ENCODE results near the gene ATXN2L. TPM values are rescaled to one million over a fixed set of nuclear protein-coding genes. Genes with fewer than 3 reads are reported as not detected.

Gene ATXN2L
- polyA plus RNA-seq, 1 of the 3 experiments (the other 2 are of a cell fraction): 39.2 TPM

DNA sequence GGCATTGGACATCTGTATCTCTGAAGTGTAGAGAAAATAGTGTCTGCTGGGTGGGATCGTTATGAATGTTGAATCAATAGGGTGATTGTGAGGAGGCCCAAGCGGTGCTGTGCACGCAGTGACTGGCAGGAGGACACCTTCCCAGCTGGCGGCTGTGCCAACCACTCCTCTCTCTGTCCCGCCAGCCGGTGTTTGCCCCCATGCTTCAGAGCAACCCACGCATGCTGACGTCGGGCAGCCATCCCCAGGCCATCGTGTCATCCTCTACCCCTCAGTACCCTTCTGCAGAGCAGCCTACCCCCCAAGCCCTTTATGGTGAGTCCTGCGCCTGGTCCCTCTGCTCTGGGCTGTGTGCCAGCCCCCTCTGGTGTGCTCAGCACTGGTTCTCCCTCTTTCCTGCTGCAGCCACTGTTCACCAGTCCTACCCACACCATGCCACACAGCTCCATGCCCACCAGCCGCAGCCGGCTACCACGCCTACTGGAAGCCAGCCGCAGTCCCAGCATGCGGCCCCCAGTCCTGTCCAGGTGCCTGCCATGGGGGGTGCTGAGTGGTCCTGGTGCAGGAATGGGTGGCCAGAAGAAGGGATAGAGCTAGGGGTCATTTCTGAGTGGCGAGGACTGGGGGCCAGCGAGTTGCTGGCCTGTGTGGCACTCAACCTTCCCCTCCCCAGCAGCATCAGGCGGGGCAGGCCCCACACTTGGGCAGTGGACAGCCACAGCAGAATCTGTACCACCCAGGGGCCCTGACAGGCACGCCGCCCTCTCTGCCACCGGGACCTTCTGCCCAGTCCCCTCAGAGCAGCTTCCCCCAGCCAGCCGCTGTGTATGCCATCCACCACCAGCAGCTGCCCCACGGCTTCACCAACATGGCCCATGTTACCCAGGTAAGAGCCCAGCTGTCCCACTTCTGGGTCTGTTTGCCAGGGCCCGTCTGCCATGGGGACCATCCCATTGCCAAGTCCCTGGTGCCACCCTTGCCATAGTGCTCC is 12.4 kb downstream of the ATXN2L start (continued):
- TF ChIP-seq, protein P1, sequence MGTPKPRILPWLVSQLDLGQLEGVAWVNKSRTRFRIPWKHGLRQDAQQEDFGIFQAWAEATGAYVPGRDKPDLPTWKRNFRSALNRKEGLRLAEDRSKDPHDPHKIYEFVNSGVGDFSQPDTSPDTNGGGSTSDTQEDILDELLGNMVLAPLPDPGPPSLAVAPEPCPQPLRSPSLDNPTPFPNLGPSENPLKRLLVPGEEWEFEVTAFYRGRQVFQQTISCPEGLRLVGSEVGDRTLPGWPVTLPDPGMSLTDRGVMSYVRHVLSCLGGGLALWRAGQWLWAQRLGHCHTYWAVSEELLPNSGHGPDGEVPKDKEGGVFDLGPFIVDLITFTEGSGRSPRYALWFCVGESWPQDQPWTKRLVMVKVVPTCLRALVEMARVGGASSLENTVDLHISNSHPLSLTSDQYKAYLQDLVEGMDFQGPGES (IDR thresholded peaks at IDR 0.05; ENCODE audit: low read depth, low read length): no peak
- TF ChIP-seq MEF2A (IDR thresholded peaks at IDR 0.05; ENCODE audit: borderline replicate concordance, low read depth) (no peak), ELF1 (IDR thresholded peaks at IDR 0.05) (no peak)
- TF ChIP-seq, protein P2, sequence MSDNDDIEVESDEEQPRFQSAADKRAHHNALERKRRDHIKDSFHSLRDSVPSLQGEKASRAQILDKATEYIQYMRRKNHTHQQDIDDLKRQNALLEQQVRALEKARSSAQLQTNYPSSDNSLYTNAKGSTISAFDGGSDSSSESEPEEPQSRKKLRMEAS (IDR thresholded peaks at IDR 0.05; ENCODE audit: low read depth): no peak

DNA sequence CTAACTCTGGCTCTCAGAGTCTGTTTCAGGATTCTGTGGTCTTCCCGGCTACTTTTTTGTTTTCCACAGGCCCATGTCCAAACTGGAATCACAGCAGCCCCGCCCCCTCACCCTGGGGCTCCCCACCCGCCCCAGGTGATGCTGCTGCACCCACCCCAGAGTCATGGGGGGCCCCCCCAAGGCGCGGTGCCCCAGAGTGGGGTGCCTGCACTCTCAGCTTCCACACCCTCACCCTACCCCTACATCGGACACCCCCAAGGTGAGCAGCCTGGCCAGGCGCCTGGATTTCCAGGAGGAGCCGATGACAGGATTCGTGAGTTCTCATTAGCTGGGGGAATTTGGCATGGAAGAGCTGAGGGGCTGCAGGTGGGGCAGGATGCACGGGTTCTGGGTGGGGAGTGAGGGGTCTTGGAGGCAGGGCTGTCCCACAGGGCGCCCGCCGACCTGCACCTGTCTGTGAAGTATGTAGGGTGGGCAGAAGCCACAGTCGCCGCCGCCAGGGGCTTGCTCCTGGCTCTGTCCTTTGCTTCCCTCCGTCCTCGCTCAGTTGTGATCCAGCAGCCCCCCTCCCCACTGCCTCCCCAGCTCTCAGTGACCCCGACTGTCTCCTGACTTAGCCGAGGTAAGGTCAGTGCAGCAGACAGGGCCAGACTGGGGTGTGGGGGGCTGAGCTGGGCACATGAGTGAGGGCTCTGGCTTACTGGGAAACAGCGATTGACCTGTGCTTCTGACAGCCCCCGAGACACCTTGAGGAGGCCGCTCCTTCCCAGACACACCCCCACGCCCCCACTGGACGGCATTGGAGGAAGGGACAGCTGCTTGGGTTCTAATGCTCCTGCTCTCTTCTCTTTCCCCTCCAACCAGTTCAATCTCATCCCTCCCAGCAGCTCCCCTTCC is 13.3 kb downstream of the ATXN2L start:
- no peak for DNase-seq
- Histone ChIP-seq H3K4me3 (ENCODE audit: low read depth in 2 of 2, low read length in 1 of 2) (no peak overlapping the region), H3K9ac (no peak overlapping the region), H2AFZ (ENCODE audit: low read depth) (no peak overlapping the region), H4K20me1 (ENCODE audit: insufficient read depth) (peaks cover 4% of the 10 kb centered on the region; the same call in 1 of the 2 replicates), H3K9me2 (no peaks in the 10 kb centered on the region), H3K9me3 (no peaks in the 10 kb centered on the region), H3F3A (replicated peaks; ENCODE audit: insufficient read depth) (peaks cover 34% of the 10 kb centered on the region), H3K27me3 (ENCODE audit: insufficient read depth) (no peaks in the 10 kb centered on the region), H3K4me2 (no peak overlapping the region), H3K4me1 (ENCODE audit: control insufficient read depth in 1 of 2, insufficient read depth in 2 of 2, low read depth in 1 of 2, low read length in 1 of 2) (no peaks in the 10 kb centered on the region), H3K36me3 (replicated peaks in 1 of 2; ENCODE audit: control insufficient read depth in 1 of 2, insufficient read depth in 2 of 2, low read length in 1 of 2) (peaks cover 36 to 57% of the 10 kb centered on the region in 2 experiments), H3K79me2 (ENCODE audit: insufficient read depth) (peaks cover 20% of the 10 kb centered on the region; the same call in 1 of the 2 replicates), H3K27ac (ENCODE audit: low read depth in 2 of 2, low read length in 1 of 2) (no peak overlapping the region)
- ChIA-PET CTCF (no interaction called here), POLR2A (interaction anchor here (1.1 to 2.7 kb wide), 5 partner anchors 9 to 14 kb away, joined by 3 to 8 read pairs (median 6); partner anchors contain the start of genes ATXN2L and TUFM)
- 95% methylated on average over 18 of the region's 25 CpGs for WGBS (ENCODE audit: low lambda C conversion rate)
- TF ChIP-seq, protein P3, sequence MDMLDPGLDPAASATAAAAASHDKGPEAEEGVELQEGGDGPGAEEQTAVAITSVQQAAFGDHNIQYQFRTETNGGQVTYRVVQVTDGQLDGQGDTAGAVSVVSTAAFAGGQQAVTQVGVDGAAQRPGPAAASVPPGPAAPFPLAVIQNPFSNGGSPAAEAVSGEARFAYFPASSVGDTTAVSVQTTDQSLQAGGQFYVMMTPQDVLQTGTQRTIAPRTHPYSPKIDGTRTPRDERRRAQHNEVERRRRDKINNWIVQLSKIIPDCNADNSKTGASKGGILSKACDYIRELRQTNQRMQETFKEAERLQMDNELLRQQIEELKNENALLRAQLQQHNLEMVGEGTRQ (IDR thresholded peaks at IDR 0.05; ENCODE audit: borderline replicate concordance, low read depth, low read length): no peak
- TF ChIP-seq RXRA (IDR thresholded peaks at IDR 0.05; ENCODE audit: borderline replicate concordance, low read depth) (no peak), MXI1 (IDR thresholded peaks at IDR 0.05; ENCODE audit: low read depth, low read length) (no peak)

DNA sequence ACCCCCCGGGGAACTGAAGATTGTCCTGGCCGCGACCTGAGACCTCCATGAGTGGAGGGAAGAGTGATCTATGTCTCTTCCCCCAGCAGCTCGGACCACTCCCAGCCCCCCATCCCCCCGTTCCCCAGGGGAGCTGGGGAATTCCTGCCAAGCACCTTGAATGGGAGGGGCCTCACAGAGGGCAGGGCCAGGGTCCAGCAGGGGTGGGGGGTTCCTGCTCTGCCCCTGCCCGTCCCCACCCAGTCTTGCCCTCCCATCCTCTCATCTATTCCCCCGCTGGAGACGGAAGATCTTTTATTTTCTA is 13.9 kb downstream of the ATXN2L start:
- H3F3A ChIP-seq (replicated peaks; ENCODE audit: insufficient read depth): peaks cover 39% of the 10 kb centered on the region
- no peak overlapping the region for H3K9ac ChIP-seq
- H2AFZ ChIP-seq (ENCODE audit: low read depth): no peak overlapping the region
- H3K4me2 ChIP-seq: no peak overlapping the region
- peaks cover 18% of the 10 kb centered on the region; the same call in 1 of the 2 replicates for H3K79me2 ChIP-seq (ENCODE audit: insufficient read depth)
- POLR2A ChIA-PET: interaction anchor here (1.1 to 2.7 kb wide), 2 partner anchors 9 kb away, joined by 6 to 8 read pairs; partner anchors contain the start of gene TUFM
- DNase-seq: no peak
- peaks cover 30 to 51% of the 10 kb centered on the region in 2 experiments for H3K36me3 ChIP-seq (replicated peaks in 1 of 2; ENCODE audit: control insufficient read depth in 1 of 2, insufficient read depth in 2 of 2, low read length in 1 of 2)
- WGBS (ENCODE audit: low lambda C conversion rate): 93% methylated on average over 8 of the region's 8 CpGs
- no peaks in the 10 kb centered on the region for H3K9me2 ChIP-seq
- no peak overlapping the region for H3K27ac ChIP-seq (ENCODE audit: low read depth in 2 of 2, low read length in 1 of 2)
- H4K20me1 ChIP-seq (ENCODE audit: insufficient read depth): peaks cover 4% of the 10 kb centered on the region; the same call in 1 of the 2 replicates
- H3K4me1 ChIP-seq (ENCODE audit: control insufficient read depth in 1 of 2, insufficient read depth in 2 of 2, low read depth in 1 of 2, low read length in 1 of 2): no peaks in the 10 kb centered on the region
- H3K4me3 ChIP-seq (ENCODE audit: low read depth in 2 of 2, low read length in 1 of 2): no peak overlapping the region
- no peaks in the 10 kb centered on the region for H3K9me3 ChIP-seq
- H3K27me3 ChIP-seq (ENCODE audit: insufficient read depth): no peaks in the 10 kb centered on the region
- CTCF ChIA-PET: no interaction called here
- no peak for TF ChIP-seq MEF2A (IDR thresholded peaks at IDR 0.05; ENCODE audit: borderline replicate concordance, low read depth)
- TF ChIP-seq SIN3A (IDR thresholded peaks at IDR 0.05; ENCODE audit: borderline replicate concordance, low read depth, low read length): no peak
- no peak for TF ChIP-seq NFIC (IDR thresholded peaks at IDR 0.05; ENCODE audit: borderline replicate concordance)
- no peak for TF ChIP-seq FOXM1 (IDR thresholded peaks at IDR 0.05; ENCODE audit: low read depth)
- no peak for TF ChIP-seq MXI1 (IDR thresholded peaks at IDR 0.05; ENCODE audit: low read depth, low read length)
- TF ChIP-seq, protein P4, sequence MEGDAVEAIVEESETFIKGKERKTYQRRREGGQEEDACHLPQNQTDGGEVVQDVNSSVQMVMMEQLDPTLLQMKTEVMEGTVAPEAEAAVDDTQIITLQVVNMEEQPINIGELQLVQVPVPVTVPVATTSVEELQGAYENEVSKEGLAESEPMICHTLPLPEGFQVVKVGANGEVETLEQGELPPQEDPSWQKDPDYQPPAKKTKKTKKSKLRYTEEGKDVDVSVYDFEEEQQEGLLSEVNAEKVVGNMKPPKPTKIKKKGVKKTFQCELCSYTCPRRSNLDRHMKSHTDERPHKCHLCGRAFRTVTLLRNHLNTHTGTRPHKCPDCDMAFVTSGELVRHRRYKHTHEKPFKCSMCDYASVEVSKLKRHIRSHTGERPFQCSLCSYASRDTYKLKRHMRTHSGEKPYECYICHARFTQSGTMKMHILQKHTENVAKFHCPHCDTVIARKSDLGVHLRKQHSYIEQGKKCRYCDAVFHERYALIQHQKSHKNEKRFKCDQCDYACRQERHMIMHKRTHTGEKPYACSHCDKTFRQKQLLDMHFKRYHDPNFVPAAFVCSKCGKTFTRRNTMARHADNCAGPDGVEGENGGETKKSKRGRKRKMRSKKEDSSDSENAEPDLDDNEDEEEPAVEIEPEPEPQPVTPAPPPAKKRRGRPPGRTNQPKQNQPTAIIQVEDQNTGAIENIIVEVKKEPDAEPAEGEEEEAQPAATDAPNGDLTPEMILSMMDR (IDR thresholded peaks at IDR 0.05): no peak
- TF ChIP-seq, protein P5, sequence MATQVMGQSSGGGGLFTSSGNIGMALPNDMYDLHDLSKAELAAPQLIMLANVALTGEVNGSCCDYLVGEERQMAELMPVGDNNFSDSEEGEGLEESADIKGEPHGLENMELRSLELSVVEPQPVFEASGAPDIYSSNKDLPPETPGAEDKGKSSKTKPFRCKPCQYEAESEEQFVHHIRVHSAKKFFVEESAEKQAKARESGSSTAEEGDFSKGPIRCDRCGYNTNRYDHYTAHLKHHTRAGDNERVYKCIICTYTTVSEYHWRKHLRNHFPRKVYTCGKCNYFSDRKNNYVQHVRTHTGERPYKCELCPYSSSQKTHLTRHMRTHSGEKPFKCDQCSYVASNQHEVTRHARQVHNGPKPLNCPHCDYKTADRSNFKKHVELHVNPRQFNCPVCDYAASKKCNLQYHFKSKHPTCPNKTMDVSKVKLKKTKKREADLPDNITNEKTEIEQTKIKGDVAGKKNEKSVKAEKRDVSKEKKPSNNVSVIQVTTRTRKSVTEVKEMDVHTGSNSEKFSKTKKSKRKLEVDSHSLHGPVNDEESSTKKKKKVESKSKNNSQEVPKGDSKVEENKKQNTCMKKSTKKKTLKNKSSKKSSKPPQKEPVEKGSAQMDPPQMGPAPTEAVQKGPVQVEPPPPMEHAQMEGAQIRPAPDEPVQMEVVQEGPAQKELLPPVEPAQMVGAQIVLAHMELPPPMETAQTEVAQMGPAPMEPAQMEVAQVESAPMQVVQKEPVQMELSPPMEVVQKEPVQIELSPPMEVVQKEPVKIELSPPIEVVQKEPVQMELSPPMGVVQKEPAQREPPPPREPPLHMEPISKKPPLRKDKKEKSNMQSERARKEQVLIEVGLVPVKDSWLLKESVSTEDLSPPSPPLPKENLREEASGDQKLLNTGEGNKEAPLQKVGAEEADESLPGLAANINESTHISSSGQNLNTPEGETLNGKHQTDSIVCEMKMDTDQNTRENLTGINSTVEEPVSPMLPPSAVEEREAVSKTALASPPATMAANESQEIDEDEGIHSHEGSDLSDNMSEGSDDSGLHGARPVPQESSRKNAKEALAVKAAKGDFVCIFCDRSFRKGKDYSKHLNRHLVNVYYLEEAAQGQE (IDR thresholded peaks at IDR 0.05; ENCODE audit: low read depth, low read length): no peak
- no peak for TF ChIP-seq TEAD4 (IDR thresholded peaks at IDR 0.05; ENCODE audit: borderline replicate concordance, insufficient read depth)
